ENCODE measurements around the gene ICOS.

DNA sequence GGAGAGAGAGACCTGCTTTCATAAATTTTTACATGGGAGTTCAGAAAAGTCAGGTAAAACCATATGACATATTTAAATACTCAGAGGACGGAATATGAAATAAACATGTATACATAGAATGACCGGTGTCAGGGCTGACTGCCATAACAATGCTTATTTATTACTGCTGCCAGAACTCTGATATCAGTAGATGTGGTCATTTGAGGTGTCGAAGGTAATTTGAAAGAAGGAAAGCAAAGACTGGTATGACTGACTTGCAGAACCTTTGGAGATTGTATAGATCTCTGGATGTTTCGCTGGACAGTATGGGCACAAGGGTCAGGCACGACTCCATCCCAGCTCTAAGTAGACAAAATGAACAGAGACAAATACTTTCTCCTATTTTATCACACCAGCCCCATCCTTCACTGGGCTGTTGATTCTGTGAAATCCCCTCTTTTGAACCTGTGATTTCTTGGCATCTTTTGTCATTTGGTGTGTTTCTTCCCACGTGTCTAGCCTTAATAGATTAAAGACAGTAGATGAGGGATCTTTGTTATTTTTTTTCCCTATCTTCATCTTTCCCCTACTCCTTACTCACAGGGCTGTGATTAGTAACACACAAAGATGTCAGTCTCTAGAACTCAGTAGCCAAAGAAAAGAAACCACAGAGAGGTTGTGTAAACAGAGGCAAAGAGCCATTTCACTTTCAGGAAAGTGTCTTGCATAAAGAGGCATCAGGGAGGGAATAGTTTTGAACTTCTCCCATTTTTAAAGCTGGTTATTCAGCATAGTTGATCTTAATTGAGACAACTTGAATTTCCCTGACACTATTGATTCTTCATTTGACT lies 61.6 kb downstream of the ICOS start:
- TF ChIP-seq, protein P1, sequence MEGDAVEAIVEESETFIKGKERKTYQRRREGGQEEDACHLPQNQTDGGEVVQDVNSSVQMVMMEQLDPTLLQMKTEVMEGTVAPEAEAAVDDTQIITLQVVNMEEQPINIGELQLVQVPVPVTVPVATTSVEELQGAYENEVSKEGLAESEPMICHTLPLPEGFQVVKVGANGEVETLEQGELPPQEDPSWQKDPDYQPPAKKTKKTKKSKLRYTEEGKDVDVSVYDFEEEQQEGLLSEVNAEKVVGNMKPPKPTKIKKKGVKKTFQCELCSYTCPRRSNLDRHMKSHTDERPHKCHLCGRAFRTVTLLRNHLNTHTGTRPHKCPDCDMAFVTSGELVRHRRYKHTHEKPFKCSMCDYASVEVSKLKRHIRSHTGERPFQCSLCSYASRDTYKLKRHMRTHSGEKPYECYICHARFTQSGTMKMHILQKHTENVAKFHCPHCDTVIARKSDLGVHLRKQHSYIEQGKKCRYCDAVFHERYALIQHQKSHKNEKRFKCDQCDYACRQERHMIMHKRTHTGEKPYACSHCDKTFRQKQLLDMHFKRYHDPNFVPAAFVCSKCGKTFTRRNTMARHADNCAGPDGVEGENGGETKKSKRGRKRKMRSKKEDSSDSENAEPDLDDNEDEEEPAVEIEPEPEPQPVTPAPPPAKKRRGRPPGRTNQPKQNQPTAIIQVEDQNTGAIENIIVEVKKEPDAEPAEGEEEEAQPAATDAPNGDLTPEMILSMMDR (IDR thresholded peaks at IDR 0.05; ENCODE audit: insufficient read depth, low read length, poor library complexity, severe bottlenecking), result no peak
- no peak for TF ChIP-seq EZH2phosphoT487 (conservative IDR thresholded peaks at IDR 0.05; ENCODE audit: low read length)

Measured in SU-DHL-6 (cell line).